ENCODE data around the gene USPL1.

Gene USPL1

GRCh38 chr13:30665638-30666037 is 47.9 kb downstream of the USPL1 start:
- no peak for DNase-seq

- no peak for DNase-seq
Observed at GRCh38 chr13:30666113-30666512, 48.4 kb downstream of the USPL1 start.

DNA sequence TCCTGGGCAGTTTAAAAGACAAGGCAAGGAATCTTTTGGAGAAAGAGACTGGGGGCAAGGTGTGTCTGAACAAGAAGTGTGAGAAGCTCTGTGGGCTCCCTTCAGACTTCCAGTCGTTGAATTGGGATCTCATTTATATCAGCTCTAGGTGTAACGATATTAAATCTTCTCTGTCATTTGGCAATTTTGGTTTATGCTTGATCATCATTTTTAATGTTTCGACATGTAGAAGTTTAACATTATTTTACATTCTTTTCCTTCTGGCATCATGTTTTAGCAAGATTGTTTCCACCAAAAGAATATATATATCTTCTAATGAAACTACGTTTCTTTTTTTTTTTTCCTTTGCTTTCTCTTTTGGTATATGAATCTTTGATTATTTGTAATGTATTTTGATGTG is 49.3 kb downstream of the USPL1 start:
- no peak for DNase-seq

DNA sequence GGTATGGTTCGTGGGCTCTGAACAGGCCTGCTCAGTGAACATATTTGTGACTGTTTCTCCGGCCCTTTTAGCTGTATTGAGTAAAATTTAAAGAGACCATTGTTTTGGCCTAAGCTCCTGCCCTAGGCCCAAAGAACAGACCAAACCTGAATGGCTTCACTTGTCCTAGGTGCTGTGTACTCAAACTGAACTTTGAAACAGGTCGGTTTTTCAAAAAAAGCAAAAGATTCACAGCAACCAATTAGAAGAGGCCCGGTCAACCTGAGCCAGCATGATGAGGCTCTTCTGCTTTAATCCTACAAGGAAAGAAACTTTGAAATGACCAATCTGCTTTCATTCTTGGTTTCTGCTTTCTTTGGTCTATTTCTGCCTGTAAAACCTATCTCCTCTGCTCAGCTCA is 50.6 kb downstream of the USPL1 start:
- no peak for DNase-seq

- DNase-seq = no peak
Observed at GRCh38 chr13:30671271-30671815, 53.6 kb downstream of the USPL1 start.

GRCh38 chr13:30673669-30674521 is 56.2 kb downstream of the USPL1 start:
- DNase-seq = peak; percentile 96

- no peak for DNase-seq
Observed at GRCh38 chr13:30675717-30676116, 58.0 kb downstream of the USPL1 start.

- DNase-seq = no peak
Observed at GRCh38 chr13:30676672-30677071, 59.0 kb downstream of the USPL1 start.

DNA sequence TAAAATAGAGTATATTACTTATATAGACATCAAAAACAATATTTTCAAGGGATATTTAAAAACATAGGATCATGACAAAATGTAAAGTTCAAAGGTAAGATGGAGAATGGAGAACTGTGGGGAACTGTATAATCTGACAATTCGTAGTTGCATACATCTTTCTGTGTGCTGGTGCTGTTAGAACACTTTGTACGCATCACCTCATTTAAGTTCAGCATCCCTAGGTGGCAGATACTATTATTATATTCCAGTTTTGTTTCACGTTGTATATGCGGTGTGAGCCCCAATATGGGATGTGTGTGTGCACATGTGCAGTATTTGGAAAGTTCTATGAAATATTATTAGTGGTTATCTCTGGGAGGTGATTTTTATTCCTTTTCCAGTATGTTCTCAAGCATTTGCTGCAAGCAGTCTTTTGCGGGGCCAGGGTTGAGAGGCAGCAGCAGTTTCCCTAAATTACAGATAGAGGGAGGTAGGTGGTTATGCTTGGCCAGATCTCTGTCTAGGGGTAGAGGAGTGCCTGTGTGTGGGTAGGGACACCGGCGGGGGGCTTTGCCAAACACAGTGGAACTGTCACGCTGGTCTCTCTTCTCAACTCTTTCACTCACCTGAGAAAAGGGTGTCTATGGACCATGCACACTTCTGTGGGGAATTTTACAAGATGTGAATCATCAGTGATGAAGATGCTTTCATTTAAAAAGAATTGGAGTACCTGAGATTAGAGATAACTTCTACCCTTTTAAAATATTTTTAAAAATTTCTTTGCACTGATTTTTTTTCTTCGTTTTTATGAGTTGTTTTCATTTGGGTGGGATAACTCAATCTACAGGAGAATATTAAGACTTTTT is 62.0 kb downstream of the USPL1 start:
- DNase-seq = peak; percentile 34

DNA sequence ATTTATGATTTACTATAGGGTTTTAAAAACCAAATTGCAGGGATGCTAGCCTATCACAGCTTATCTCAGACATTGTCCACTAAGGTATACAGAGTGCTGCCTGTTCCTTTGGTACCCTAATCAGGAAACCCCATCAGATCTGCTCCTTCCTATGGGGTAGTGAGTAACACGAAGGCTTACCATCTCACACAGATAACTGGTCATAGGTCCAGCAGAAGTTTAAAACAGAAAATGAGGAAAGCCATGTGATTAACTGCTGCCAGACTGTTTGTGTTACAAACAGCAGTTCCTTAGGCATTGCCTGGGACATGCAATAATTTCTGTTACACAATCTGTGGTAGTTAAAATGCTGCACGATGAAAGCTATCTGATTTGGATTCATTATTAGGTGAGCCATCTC is 64.1 kb downstream of the USPL1 start:
- no peak for DNase-seq

GRCh38 chr13:30685320-30685859 is 67.7 kb downstream of the USPL1 start:
- DNase-seq = no peak

DNA sequence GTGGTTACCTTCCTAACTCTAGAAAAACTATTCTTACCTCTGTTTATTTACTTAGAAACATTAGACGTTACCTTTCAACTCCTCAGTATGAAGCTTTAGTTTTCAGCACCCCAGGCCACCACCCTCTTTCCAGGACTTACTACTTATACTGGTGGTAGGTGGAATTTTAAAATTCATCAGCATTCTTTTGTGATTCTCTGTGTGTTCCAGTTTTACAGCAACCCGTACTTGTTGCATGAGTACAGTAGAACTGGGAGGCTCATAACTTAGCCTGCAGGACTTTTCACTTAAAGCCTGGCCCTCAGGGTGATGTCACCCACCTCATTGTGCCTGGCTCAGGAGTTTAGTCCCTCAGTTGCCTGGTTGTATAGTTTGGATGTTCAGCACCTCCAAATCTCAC is 68.3 kb downstream of the USPL1 start:
- no peak for DNase-seq

GRCh38 chr13:30687601-30688000 is 69.9 kb downstream of the USPL1 start:
- no peak for DNase-seq

DNA sequence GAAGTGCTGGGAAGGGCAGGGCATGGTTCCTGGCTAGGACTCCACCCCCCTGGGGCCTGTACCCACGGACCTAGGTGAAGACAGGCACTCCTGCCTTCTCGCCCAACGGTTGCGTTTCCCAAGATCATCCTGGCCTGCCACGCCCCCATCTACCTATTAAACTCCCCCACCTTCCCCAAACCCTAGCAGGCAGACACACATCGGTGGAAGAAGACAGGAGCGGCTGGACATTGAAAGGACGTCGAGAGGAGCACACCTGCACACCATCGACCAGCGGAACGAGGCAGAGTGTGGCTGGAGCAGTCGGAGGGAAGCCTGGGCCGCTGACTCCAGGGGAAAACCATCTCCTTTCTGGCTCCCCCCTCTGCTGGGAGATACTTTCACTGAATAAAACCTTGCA is 72.0 kb downstream of the USPL1 start:
- no peak for DNase-seq

DNA sequence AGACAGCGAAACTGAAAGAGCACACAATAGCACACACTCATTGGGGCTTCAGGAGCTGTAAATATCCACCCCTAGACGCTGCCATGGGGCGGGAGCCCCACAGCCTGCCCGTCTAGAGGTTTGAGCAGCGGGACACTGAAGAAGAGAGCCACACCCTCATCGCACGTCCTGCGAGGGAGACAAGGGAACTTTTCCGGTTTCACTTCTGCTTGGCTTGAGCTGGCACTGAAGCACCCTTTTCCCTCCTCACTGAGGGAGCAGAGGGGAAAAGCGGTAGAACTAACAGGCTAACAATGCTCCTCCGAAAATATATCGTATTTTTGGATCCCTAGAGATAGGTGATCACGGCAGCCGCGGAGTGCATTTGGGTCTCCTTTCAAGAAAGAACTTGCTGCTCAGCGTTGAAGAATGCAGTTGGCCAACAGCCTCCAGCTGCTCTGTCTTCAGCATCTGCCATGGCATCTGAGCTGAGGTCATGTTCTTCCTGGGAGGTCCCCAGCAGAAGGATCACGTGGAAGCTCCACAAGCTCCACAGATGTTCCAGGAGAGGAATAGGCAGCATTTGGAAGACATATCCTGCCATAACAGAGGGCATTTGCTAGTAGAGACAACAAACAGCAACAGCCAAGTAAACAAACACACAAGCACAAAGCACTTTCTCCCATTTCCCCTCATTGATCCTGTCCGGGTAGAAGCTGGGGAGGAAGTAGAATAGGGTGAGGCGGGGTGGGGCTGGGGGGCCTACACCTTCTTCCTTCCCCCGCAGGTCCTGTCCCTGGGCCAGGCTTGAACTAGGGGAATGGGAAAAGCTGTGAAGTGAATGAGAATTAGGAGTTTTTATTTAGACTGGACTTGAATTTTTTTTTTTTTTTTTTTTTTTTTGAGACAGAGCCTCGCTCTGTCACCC is 72.8 kb downstream of the USPL1 start:
- no peak for DNase-seq

GRCh38 chr13:30692113-30692512 is 74.4 kb downstream of the USPL1 start:
- DNase-seq = no peak

DNA sequence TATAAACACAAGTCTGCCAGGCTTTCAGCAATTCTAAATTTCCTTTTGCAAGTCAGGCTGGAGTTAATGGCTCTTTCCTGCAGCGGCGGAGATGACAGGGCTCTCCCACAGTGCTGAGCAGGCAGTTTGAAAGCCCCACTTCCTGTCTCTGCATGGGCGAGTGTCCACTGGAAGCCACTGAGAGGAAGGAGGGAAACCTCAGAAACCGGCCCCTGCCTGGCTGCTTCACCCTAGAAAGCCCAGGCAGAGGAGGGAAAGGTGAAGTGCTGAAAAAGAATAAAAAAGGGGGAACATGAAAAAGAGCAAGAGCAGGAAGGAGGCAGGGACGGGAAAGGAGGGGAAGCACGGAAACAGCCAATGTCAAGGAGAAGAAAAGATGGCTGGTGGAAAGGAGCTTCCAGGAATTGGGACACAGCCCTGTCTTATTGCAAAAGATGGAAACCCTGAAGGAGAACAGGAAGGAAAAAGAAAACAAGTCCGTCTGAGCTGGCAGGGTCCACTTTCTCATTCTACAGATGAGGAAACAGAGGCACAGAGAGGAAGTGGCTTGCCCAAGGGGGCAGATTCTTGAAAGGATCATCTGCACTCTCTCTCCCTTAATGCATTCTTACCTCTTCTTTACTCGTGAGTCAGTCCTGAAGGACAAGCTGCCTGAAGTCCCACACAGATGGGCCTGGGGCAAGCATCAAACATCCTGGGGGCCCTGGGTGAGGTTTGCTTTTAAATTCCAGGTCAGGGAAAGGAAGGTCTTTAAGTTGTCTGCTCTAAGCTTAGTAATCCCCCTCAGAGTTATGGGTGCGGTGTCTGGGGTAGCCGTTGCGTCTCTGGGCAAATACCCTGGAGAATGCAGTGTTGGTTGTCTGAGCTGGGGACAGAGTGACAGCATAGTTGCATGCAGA is 78.8 kb downstream of the USPL1 start:
- no peak for DNase-seq

DNA sequence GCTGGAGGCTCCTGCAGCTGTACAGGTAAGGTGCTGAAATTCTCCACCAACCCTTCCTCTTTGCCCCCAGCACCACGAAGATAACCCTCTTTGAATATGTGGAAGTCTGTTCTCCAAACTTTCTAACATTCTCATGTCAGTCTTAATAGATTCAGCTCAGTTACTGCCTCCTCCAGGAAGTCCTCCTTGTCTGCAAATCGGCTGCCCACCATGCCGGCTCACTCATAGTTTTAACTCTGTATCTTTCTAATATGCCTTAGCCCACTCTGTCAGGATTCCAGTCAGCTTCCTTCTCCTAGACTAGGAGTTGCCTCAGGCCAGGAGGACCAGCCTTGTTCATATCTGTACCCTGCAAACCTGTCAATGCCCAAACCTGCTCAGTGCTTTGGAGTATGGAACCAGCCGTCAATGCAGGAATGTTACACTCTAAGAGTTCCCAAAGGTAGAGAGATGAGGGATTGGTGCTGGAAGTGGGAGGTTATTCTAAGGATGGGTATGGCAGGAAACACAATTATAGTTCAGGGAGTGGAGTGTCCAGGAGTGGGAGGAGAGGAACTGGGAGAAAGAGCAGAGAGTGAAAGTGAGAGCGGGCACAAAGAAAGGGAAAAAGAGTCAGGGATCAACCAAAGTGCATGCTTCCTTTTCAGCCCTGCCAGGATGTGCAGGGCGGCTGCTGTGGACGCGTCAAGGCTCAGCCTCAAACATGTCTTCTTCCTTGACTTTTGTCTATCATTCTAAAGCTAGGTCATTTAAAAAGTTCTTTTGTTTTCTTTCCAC is 79.6 kb downstream of the USPL1 start:
- no peak for DNase-seq

DNA sequence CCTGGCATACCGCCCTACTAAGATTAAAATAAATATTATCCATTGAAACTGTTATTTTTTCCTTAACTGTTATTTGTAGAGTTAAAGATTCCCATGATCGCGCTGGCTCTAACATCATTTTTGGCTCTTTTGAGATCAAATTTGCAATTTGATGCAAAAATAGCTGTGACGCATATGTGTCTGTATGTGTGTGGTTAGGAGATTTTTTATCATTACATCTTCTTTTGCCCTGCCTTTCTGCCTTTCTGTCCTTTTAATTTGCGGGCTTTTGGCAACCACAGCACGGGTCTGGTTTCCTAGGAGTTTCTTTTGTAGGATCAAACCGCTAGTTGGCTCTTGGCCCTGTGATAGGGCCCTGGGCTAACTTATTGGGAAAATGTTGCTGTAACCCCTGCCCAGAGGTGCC is 80.3 kb downstream of the USPL1 start:
- no peak for DNase-seq

GRCh38 chr13:30698488-30699005 is 80.8 kb downstream of the USPL1 start:
- no peak for DNase-seq
